Activated CD4-positive, alpha-beta T cell treated with anti-CD3 and anti-CD28 coated beads for 36 hours (primary cell): ENCODE results near the gene OLA1. TPM values are rescaled to one million over a fixed set of nuclear protein-coding genes. Genes with fewer than 3 reads are reported as not detected.

ENCODE experiments used
- ATAC-seq: fragments of 200-7000 bp; cut with Tn5 transposase; one replicate; pipeline ENCODE4 v1.10.0; 2021; ENCODE audit warnings: mild to moderate bottlenecking, moderate library complexity
- CTCF ChIA-PET: fragments of 350-600 bp; sonication (Branson Sonifier 250); formaldehyde crosslinking; loops from one replicate; lab custom pipeline; 2021; ENCODE audit warnings: antibody characterized with exemption; lab: Charles Lee
- POLR2A ChIA-PET: fragments of 350-600 bp; sonication (Branson Sonifier 250); formaldehyde crosslinking; loops from one replicate; lab custom pipeline; 2021; ENCODE audit warnings: antibody characterized with exemption, inconsistent platforms; lab: Charles Lee
- DNase-seq: peaks from one replicate; pipeline ENCODE4 v3.0.0-alpha.2; 2020
- H3K27ac Mint-ChIP-seq: one replicate; pipeline ENCODE4 v1.8.0; 2021; ENCODE audit warnings: mixed read lengths
- H3K27me3 Mint-ChIP-seq: one replicate; pipeline ENCODE4 v1.8.0; 2021; ENCODE audit warnings: mixed read lengths
- H3K36me3 Mint-ChIP-seq: one replicate; pipeline ENCODE4 v1.8.0; 2021; ENCODE audit warnings: low read depth, mixed read lengths
- H3K4me1 Mint-ChIP-seq: one replicate; pipeline ENCODE4 v1.8.0; 2021; ENCODE audit warnings: mixed read lengths
- H3K4me3 Mint-ChIP-seq: one replicate; pipeline ENCODE4 v1.8.0; 2021; ENCODE audit warnings: mild to moderate bottlenecking, moderate library complexity, mixed read lengths
- H3K9me3 Mint-ChIP-seq: one replicate; pipeline ENCODE4 v1.8.0; 2021; ENCODE audit warnings: low read depth, mixed read lengths
- intact Hi-C, 2 experiments: fragments of 100-400 bp; cut with DNase I in 1 of 2; cut with micrococcal nuclease in 1 of 2; formaldehyde crosslinking; loops; one replicate each; pipeline versions ENCODE4 v1.14.2 to v1.15.1; 2022 to 2024; cut with DNase I, micrococcal nuclease
- total RNA-seq, 2 experiments: library from RNA; stranded (reverse); gene quantifications; one replicate each; pipeline ENCODE4 v1.2.3, GENCODE V29; 2021

The OLA1 gene
- total RNA-seq, 2 experiments from 2014 or later: 136 to 157 TPM

DNA sequence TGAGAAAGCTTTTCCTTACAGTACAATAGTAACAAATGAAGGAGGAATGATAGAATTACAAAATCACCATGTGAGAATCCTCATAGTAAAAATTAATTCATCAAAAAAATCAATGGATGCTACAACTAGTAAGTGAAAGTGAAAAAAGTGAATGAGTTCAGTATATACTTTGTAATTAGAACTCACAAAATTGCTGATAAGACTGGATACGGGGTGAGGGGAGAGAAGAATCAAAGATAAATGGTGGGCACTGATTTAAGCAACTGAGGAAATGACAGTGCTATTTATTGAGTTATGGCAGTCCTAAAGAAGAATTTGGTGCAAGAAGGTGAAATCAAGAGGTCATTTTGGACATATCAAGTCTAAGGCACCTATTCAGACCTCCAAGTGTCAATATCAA lies 20.6 kb downstream of the OLA1 start:
- no peak overlapping the region for H3K4me3 Mint-ChIP-seq
- H3K4me1 Mint-ChIP-seq: peaks cover 9% of the 10 kb centered on the region
- no peak overlapping the region for H3K27ac Mint-ChIP-seq
- POLR2A ChIA-PET: no interaction called here
- ATAC-seq (no peak), DNase-seq (no peak)
- no peaks in the 10 kb centered on the region for H3K9me3 Mint-ChIP-seq
- H3K27me3 Mint-ChIP-seq: no peaks in the 10 kb centered on the region
- CTCF ChIA-PET: no interaction called here
- H3K36me3 Mint-ChIP-seq: peaks cover 43% of the 10 kb centered on the region
- intact Hi-C loops: no loop called here

DNA sequence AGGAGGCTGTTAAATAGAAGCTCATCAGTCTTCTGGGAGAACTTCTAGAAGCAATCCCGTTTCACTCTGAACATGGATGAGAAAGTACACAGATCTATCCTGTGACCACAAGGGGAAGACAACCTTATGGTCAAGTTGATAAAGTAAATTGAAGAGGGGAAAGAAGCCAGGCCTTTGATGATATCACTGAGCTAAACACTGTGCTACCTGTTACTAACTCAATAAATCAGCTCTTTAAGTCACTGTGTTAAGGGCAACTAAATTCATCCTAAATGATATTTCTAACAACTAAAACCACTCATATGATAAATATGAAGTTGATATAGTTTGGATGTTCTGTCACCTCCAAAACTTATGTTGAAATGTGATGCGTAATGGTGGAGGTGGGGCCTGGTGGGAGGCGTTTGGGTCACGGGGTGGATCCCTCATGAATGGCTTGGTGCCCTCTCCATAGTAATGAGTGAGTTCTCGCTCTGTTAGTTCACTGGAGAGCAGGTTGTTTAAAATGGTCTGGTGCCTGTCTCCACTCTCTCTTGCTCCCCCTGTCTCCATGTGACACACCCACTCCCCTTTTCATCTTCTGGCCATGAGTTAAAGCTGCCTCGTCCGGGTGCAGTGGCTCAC lies 23.6 kb downstream of the OLA1 start:
- DNase-seq (no peak), ATAC-seq (no peak)
- CTCF ChIA-PET: interaction anchor here (0.7 to 1.0 kb wide), 3 partner anchors 17 to 132 kb away, joined by 3 read pairs; no protein-coding TSS in a partner anchor
- Mint-ChIP-seq H3K27ac (no peak overlapping the region), H3K9me3 (no peaks in the 10 kb centered on the region), H3K4me1 (no peaks in the 10 kb centered on the region), H3K36me3 (peaks cover 43% of the 10 kb centered on the region), H3K4me3 (no peak overlapping the region), H3K27me3 (no peaks in the 10 kb centered on the region)
- intact Hi-C loops: no loop called here
- POLR2A ChIA-PET: no interaction called here

DNA sequence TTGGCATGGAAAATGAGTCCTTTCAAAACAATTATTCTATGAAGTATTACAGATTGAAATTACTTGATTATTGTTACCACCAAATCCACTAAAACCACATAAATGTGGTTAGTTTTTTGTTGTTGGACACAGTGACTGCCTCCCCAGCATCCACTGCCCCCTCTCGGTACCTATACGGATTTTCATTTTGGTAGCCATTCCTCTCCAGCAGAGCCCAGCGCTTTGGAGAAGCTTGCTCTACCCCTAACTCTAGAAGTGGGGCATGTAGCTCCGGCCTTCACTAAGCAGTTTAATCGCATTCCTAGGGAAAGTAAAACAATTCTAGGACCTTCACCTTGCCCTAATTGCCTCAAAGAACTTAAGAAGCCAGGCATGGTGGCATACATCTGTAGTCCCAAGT lies 24.2 kb downstream of the OLA1 start:
- H3K4me1 Mint-ChIP-seq: no peaks in the 10 kb centered on the region
- intact Hi-C loops: no loop called here
- no peak overlapping the region for H3K27ac Mint-ChIP-seq
- POLR2A ChIA-PET: no interaction called here
- DNase-seq (no peak), ATAC-seq (no peak)
- CTCF ChIA-PET: interaction anchor here (0.7 to 1.0 kb wide), 2 partner anchors 17 to 115 kb away, joined by 3 read pairs; no protein-coding TSS in a partner anchor
- H3K9me3 Mint-ChIP-seq: no peaks in the 10 kb centered on the region
- H3K4me3 Mint-ChIP-seq: no peak overlapping the region
- no peaks in the 10 kb centered on the region for H3K27me3 Mint-ChIP-seq
- H3K36me3 Mint-ChIP-seq: peaks cover 37% of the 10 kb centered on the region

DNA sequence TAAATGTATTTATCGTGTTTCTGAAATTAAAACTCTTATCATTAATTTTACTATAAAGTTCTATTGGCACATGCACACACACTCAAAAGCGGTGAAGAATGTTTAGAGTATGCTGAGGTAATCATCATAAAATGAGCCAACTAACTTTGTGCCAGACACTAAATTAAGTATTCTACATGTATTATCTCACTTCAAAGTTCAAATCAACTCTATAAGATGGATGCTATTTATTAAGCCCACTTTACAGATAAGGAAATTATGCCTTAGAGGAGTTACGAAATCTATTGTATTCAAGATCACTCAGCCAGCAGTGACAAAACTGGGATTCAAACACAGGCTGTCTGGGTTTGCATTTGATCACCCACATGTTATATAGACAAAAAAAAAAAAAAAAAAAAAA lies 24.9 kb downstream of the OLA1 start:
- H3K27ac Mint-ChIP-seq: no peak overlapping the region
- no peaks in the 10 kb centered on the region for H3K27me3 Mint-ChIP-seq
- ChIA-PET POLR2A (no interaction called here), CTCF (interaction anchor here (0.7 kb wide), 1 partner anchor 10 kb away, joined by 3 read pairs; no protein-coding TSS in a partner anchor)
- intact Hi-C loops: no loop called here
- H3K4me1 Mint-ChIP-seq: no peaks in the 10 kb centered on the region
- H3K9me3 Mint-ChIP-seq: no peaks in the 10 kb centered on the region
- peaks cover 32% of the 10 kb centered on the region for H3K36me3 Mint-ChIP-seq
- DNase-seq: no peak
- no peak for ATAC-seq
- no peak overlapping the region for H3K4me3 Mint-ChIP-seq

DNA sequence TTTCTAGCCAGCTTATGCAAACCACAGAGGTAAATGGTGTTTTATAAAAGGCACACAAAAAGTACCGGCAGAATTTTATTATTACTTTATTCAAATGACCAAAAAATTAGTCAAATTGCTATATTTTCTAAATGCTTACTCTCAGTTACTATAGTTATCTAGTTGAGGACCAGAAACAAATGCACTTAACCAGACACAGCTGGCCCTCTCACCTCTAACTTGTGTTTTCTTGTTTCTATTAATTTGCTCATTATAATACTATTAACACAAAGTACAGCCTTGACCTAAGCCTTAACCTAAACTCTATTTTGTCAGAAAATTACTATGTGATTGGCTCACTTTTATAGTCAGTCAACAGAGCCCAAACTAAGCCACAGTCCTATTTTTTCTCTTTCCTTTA lies 26.2 kb downstream of the OLA1 start:
- peaks cover 26% of the 10 kb centered on the region for H3K36me3 Mint-ChIP-seq
- DNase-seq (no peak), ATAC-seq (no peak)
- H3K4me1 Mint-ChIP-seq: no peaks in the 10 kb centered on the region
- intact Hi-C loops: no loop called here
- no peaks in the 10 kb centered on the region for H3K9me3 Mint-ChIP-seq
- ChIA-PET CTCF (interaction anchor here (0.6 kb wide), 1 partner anchor 315 kb away, joined by 3 read pairs; no protein-coding TSS in a partner anchor), POLR2A (no interaction called here)
- no peak overlapping the region for H3K27ac Mint-ChIP-seq
- H3K4me3 Mint-ChIP-seq: no peak overlapping the region
- H3K27me3 Mint-ChIP-seq: no peaks in the 10 kb centered on the region

DNA sequence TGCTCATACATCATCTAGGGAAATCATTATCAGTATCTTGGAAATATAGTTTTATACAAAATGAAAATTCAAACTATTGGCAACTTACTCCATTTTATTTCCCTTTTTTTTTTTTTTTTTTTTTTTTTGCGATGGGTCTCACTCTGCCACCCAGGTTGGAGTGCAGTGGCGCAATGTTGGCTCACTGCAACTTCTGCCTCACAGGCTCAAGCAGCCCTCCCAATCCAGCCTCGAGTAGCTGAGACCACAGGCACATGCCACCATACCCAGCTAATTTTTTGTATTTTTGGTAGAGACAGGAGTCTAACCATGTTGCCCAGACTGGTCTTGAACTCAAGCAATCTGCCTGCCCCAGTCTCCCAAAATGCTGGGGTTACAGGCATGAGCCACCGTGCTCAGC lies 29.0 kb downstream of the OLA1 start:
- POLR2A ChIA-PET: interaction anchor here (0.8 kb wide), 1 partner anchor 38 kb away, joined by 5 read pairs; no protein-coding TSS in a partner anchor
- no peak overlapping the region for H3K4me3 Mint-ChIP-seq
- DNase-seq (no peak), ATAC-seq (no peak)
- peaks cover 4% of the 10 kb centered on the region for H3K36me3 Mint-ChIP-seq
- CTCF ChIA-PET: interaction anchor here (1.7 kb wide), 1 partner anchor 11 kb away, joined by 4 read pairs; no protein-coding TSS in a partner anchor
- no peaks in the 10 kb centered on the region for H3K4me1 Mint-ChIP-seq
- H3K27me3 Mint-ChIP-seq: no peaks in the 10 kb centered on the region
- no peak overlapping the region for H3K27ac Mint-ChIP-seq
- intact Hi-C loops: no loop called here
- H3K9me3 Mint-ChIP-seq: no peaks in the 10 kb centered on the region

DNA sequence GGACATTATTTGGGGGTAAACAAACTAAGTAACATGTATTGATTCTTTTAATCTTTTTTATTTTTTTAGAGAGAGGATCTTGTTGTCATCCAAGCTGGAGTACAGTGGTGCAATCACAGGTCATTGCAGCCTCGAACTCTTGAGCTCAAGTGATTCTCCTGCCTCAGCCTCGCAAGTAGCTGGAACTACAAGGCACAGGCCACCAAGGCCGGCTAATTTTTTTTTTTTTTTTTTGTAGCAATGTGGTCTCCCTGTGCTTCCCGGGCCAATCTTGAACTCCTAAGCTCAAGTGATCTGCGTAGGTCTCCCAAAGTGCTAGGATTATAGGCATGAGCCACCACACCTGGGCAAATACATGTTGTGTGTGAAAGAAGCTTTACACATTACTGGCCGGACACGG lies 29.6 kb downstream of the OLA1 start:
- no peaks in the 10 kb centered on the region for H3K9me3 Mint-ChIP-seq
- ChIA-PET CTCF (interaction anchor here (0.6 to 1.7 kb wide), 2 partner anchors 10 to 228 kb away, joined by 3 to 4 read pairs; no protein-coding TSS in a partner anchor), POLR2A (no interaction called here)
- H3K36me3 Mint-ChIP-seq: peaks cover 4% of the 10 kb centered on the region
- DNase-seq: no peak
- intact Hi-C loops: no loop called here
- ATAC-seq: no peak
- H3K27ac Mint-ChIP-seq: no peak overlapping the region
- no peaks in the 10 kb centered on the region for H3K4me1 Mint-ChIP-seq
- H3K27me3 Mint-ChIP-seq: no peaks in the 10 kb centered on the region
- no peak overlapping the region for H3K4me3 Mint-ChIP-seq

DNA sequence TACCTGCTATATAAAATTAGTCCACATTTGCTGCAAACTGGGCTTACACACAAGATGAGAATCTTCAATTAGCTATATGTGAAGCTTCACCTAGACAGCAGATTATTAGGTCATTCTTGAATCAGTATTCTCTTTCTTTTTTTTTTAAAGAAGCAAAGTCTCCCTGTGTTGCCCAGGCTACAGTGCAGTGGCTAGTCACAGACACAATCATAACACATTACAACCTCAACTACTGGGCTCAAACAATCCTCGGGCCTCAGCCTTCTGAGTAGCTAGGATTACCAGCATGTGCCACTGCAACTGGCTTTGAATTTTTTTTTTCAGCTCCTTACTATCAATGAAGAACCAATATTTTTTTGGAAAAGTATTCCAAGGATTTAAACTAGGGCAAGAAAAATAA lies 30.5 kb downstream of the OLA1 start:
- POLR2A ChIA-PET: interaction anchor here (0.7 kb wide), 1 partner anchor 1259 kb away, joined by 6 read pairs; no protein-coding TSS in a partner anchor
- H3K27me3 Mint-ChIP-seq: no peaks in the 10 kb centered on the region
- no peak overlapping the region for H3K27ac Mint-ChIP-seq
- CTCF ChIA-PET: no interaction called here
- no peaks in the 10 kb centered on the region for H3K9me3 Mint-ChIP-seq
- DNase-seq: no peak
- no peaks in the 10 kb centered on the region for H3K4me1 Mint-ChIP-seq
- intact Hi-C loops: no loop called here
- H3K36me3 Mint-ChIP-seq: no peaks in the 10 kb centered on the region
- no peak overlapping the region for H3K4me3 Mint-ChIP-seq
- no peak for ATAC-seq

GRCh38 chr2:174211954-174212353 lies 36.4 kb downstream of the OLA1 start:
- CTCF ChIA-PET: interaction anchor here (1.6 kb wide), 2 partner anchors 15 to 129 kb away, joined by 3 to 4 read pairs; no protein-coding TSS in a partner anchor
- H3K9me3 Mint-ChIP-seq: no peaks in the 10 kb centered on the region
- H3K27me3 Mint-ChIP-seq: no peaks in the 10 kb centered on the region
- H3K36me3 Mint-ChIP-seq: peaks cover 2% of the 10 kb centered on the region
- DNase-seq: no peak
- no peak for ATAC-seq
- intact Hi-C loops: no loop called here
- H3K27ac Mint-ChIP-seq: no peak overlapping the region
- H3K4me3 Mint-ChIP-seq: no peak overlapping the region
- H3K4me1 Mint-ChIP-seq: no peaks in the 10 kb centered on the region
- POLR2A ChIA-PET: no interaction called here

DNA sequence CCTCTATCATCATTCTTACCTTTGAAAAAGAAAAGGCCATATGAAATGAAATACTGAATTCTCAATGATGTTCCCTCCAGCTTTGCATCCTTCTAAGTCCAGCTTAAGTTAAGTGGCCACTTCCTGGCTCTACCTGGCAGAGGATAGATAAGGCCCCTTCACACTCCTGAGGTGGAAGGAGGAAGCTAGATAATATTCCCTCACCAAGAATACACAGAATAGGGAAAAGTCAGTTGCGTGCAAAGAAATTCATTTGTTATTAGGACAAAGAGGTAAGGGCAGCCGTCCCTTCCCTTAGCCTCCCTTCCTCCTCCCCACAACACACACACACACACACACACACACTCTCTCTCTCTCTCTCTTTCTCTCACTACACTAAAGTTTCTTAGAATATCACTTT lies 37.5 kb downstream of the OLA1 start:
- no peaks in the 10 kb centered on the region for H3K4me1 Mint-ChIP-seq
- POLR2A ChIA-PET: no interaction called here
- CTCF ChIA-PET: interaction anchor here (0.7 kb wide), 1 partner anchor 642 kb away, joined by 4 read pairs; no protein-coding TSS in a partner anchor
- intact Hi-C loops: no loop called here
- no peaks in the 10 kb centered on the region for H3K9me3 Mint-ChIP-seq
- DNase-seq (no peak), ATAC-seq (no peak)
- H3K36me3 Mint-ChIP-seq: peaks cover 2% of the 10 kb centered on the region
- no peaks in the 10 kb centered on the region for H3K27me3 Mint-ChIP-seq
- no peak overlapping the region for H3K27ac Mint-ChIP-seq
- no peak overlapping the region for H3K4me3 Mint-ChIP-seq

DNA sequence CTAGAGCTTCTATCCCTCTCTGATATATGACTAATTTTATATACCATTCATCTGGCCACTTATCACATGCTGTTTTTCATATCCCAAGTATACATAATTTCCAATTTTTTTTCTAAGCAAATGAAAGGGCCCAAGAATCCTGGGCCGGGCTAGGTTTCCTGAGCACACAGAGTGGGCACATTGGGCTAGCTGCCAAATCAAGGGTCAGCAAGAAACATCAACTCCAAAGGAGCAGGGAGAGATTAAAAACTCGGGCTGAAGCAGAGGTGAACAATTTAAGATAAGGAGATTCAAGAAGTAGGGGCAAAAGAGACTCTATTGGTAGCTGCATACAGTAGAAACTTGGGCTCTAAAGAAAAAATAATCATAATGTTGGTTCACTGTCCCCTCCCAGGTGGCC lies 39.0 kb downstream of the OLA1 start:
- intact Hi-C loops: no loop called here
- H3K27ac Mint-ChIP-seq: no peak overlapping the region
- peaks cover 4% of the 10 kb centered on the region for H3K36me3 Mint-ChIP-seq
- H3K4me1 Mint-ChIP-seq: no peaks in the 10 kb centered on the region
- no peaks in the 10 kb centered on the region for H3K27me3 Mint-ChIP-seq
- DNase-seq (no peak), ATAC-seq (no peak)
- CTCF ChIA-PET: interaction anchor here (0.7 to 1.0 kb wide), 3 partner anchors 30 to 474 kb away, joined by 3 read pairs; no protein-coding TSS in a partner anchor
- POLR2A ChIA-PET: no interaction called here
- no peak overlapping the region for H3K4me3 Mint-ChIP-seq
- no peaks in the 10 kb centered on the region for H3K9me3 Mint-ChIP-seq

DNA sequence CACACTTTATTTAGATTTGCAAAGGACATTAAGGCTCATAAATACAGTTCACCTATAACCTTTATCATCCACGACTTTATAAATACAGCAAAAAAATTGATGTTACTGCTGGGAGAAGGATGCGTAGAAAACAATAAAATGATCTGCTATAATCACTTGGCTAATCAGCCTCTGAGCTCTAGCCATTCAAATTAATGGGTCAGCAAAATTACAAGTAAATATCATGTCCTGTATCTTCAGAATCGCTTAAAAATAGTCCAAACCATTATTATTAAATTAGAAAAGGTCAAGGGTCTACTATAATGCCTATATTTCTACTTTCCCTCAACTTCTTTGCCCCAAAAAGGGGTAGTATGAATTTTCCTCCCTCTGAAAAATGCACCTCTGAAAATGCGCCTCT lies 40.3 kb downstream of the OLA1 start:
- intact Hi-C loops: no loop called here
- Mint-ChIP-seq H3K36me3 (peaks cover 4% of the 10 kb centered on the region), H3K4me1 (no peaks in the 10 kb centered on the region), H3K27me3 (no peaks in the 10 kb centered on the region), H3K4me3 (no peak overlapping the region), H3K27ac (no peak overlapping the region), H3K9me3 (no peaks in the 10 kb centered on the region)
- ChIA-PET POLR2A (no interaction called here), CTCF (interaction anchor here (0.6 to 1.0 kb wide), 2 partner anchors 28 to 51 kb away, joined by 3 read pairs; no protein-coding TSS in a partner anchor)
- ATAC-seq (no peak), DNase-seq (no peak)
